GM19099 (cell line): Measurements from ENCODE around the gene LRFN2.

ENCODE experiments used
- POLR2A ChIP-seq: IDR thresholded peaks from 3 replicates; pipeline ENCODE4 v1.6.1; 2011; ENCODE audit warnings: low read depth; ENCODE audit not compliant: insufficient read length; ENCODE audit errors: extremely low read depth

Gene LRFN2

GRCh38 chr6:40436685-40437604 lies 150.2 kb downstream of the LRFN2 start:
- TF ChIP-seq POLR2A: no peak

GRCh38 chr6:40432982-40433381 lies 154.2 kb downstream of the LRFN2 start:
- TF ChIP-seq POLR2A: no peak

- no peak for TF ChIP-seq POLR2A
These were observed 155.5 kb downstream of the LRFN2 start for GRCh38 chr6:40431706-40432105.

- TF ChIP-seq POLR2A: no peak
These were observed 160.0 kb downstream of the LRFN2 start for GRCh38 chr6:40427196-40427595.

- TF ChIP-seq POLR2A: no peak
These were observed 160.7 kb downstream of the LRFN2 start for GRCh38 chr6:40426346-40427066.

- TF ChIP-seq POLR2A: no peak
These were observed 161.8 kb downstream of the LRFN2 start for GRCh38 chr6:40425192-40425919.

- TF ChIP-seq POLR2A: no peak
These were observed 165.1 kb downstream of the LRFN2 start for GRCh38 chr6:40422046-40422445.

- TF ChIP-seq POLR2A: no peak
These were observed 167.0 kb downstream of the LRFN2 start for GRCh38 chr6:40419946-40420728.

GRCh38 chr6:40419377-40419776 lies 167.8 kb downstream of the LRFN2 start:
- no peak for TF ChIP-seq POLR2A

GRCh38 chr6:40417031-40417430 lies 170.1 kb downstream of the LRFN2 start:
- no peak for TF ChIP-seq POLR2A

GRCh38 chr6:40414617-40415016 lies 172.5 kb downstream of the LRFN2 start:
- no peak for TF ChIP-seq POLR2A

GRCh38 chr6:40413239-40413638 lies 173.9 kb downstream of the LRFN2 start:
- TF ChIP-seq POLR2A: no peak

- no peak for TF ChIP-seq POLR2A
These were observed 175.3 kb downstream of the LRFN2 start for GRCh38 chr6:40411881-40412280.

GRCh38 chr6:40410821-40411220 lies 176.3 kb downstream of the LRFN2 start:
- TF ChIP-seq POLR2A: no peak

GRCh38 chr6:40409716-40410397 lies 177.3 kb downstream of the LRFN2 start:
- no peak for TF ChIP-seq POLR2A
